Spleen (tissue), 11 donors: ENCODE data around the gene TP63. TPM values are rescaled to one million over a fixed set of nuclear protein-coding genes. Genes with fewer than 3 reads are reported as not detected.

Experiments
- DNase-seq: peaks from one replicate; pipeline ENCODE4 v3.0.0-alpha.2; 2020
- H3K27ac ChIP-seq, 8 donors: fragments of 200-600 bp; sonication (generic) in 7 of 8; 1 replicate in 4 of 8; 2 replicates in 4 of 8; pipeline versions ENCODE4 v1.5.0 to v1.8.0; 2016 to 2021; ENCODE audit warnings: inconsistent platforms in 4 of 8, mild to moderate bottlenecking in 4 of 8, moderate library complexity in 1 of 8
- H3K27me3 ChIP-seq, 7 donors: fragments of 200-600 bp; sonication (generic) in 6 of 7; replicated peaks in 1 of 7; 1 replicate in 4 of 7; 2 replicates in 3 of 7; pipeline versions ENCODE4 v1.5.0 to v1.8.0; 2016 to 2021; ENCODE audit warnings: inconsistent platforms in 3 of 7, mild to moderate bottlenecking in 1 of 7
- H3K36me3 ChIP-seq, 6 donors: fragments of 200-600 bp; sonication (generic) in 5 of 6; 1 replicate in 4 of 6; 2 replicates in 2 of 6; pipeline versions ENCODE4 v1.5.0 to v1.8.0; 2016 to 2021; ENCODE audit warnings: inconsistent platforms in 2 of 6
- H3K4me1 ChIP-seq, 6 donors: fragments of 200-600 bp; sonication (generic) in 5 of 6; 1 replicate in 3 of 6; 2 replicates in 3 of 6; pipeline versions ENCODE4 v1.5.0 to v1.8.0; 2016 to 2021; ENCODE audit warnings: inconsistent platforms in 3 of 6
- H3K4me3 ChIP-seq, 8 donors: fragments of 200-600 bp; sonication (generic) in 7 of 8; 1 replicate in 4 of 8; 2 replicates in 4 of 8; pipeline versions ENCODE4 v1.5.0 to v1.8.0; 2016 to 2021; ENCODE audit warnings: inconsistent platforms in 4 of 8, mild to moderate bottlenecking in 4 of 8, moderate library complexity in 2 of 8
- H3K9me3 ChIP-seq, 8 donors: fragments of 200-600 bp; sonication (generic) in 7 of 8; 1 replicate in 4 of 8; 2 replicates in 4 of 8; pipeline versions ENCODE4 v1.5.0 to v1.8.0; 2016 to 2021; ENCODE audit warnings: inconsistent platforms in 4 of 8
- POLR2A ChIP-seq, 3 donors: fragments of 450-650 bp; IDR thresholded peaks; one replicate each; pipeline ENCODE4 v1.5.1; 2017; ENCODE audit warnings: antibody characterized with exemption in 3 of 3, mild to moderate bottlenecking in 1 of 3
- POLR2AphosphoS5 ChIP-seq, 3 donors: sonication (generic); formaldehyde crosslinking; IDR thresholded peaks; one replicate each; pipeline ENCODE4 v1.5.1; 2017; ENCODE audit warnings: antibody characterized with exemption in 3 of 3
- WGBS, 5 donors: extraction: QIAGEN DNeasy Blood & Tissue Kit in 3 of 5; methylation state at CpG; one replicate each; pipeline versions ENCODE4 v1.1.5 to v1.1.7; 2013 to 2018; 5-methylcytosine and 5-hydroxymethylcytosine counted together
- intact Hi-C: fragments of 100-400 bp; cut with DNase I; formaldehyde crosslinking; loops from one replicate; pipeline ENCODE4 v1.15.0; 2023; ENCODE audit warnings: low total_unique reads
- polyA plus RNA-seq, 3 donors: library from polyadenylated mRNA; stranded (reverse); fragments of 200-250 nt; gene quantifications; one replicate each; pipeline ENCODE4 v1.2.1, GENCODE V29; 2013
- total RNA-seq, 7 donors: library from RNA; depleted of rRNA in 3 of 7; stranded (reverse); fragments of >200 nt in 3 of 7; fragmentation: NEBNext Ultra II Directional in 4 of 7; extraction: Animal tissue kit (Norgen Biotek cat#: 25700) in 4 of 7; gene quantifications; one replicate each; pipeline versions ENCODE4 v1.1.0 to v1.2.1, GENCODE V29; 2016 to 2021
- TF ChIP-seq, protein P1 (sequence below), 11 experiments: fragments of 200-600 bp in 7 of 11; fragments of 450-650 bp in 4 of 11; sonication (generic) in 4 of 11; IDR thresholded peaks in 8 of 11; conservative IDR thresholded peaks in 3 of 11; 1 replicate in 7 of 11; 2 replicates in 4 of 11; pipeline versions ENCODE4 v1.4.0 to v1.8.0; 2016 to 2021; ENCODE audit warnings: antibody characterized with exemption in 11 of 11, inconsistent platforms in 4 of 11, mild to moderate bottlenecking in 1 of 11
- donor health status: healthy with polysubstance abuse.
- donor health status: DM: no; HTN: no; CAD: no; lungs with moderate emphysema.
- donor health status: DM: no; HTN: no; CAD: no.
- donor health status: Bipolar disorder and iron deficiency.
- donor health status: healthy.
- donor health status: DM: no; HTN: no; CAD: no.
- donor health status: DM: yes; HTN: yes; CAD: no.

TP63 gene
- total and polyA plus RNA-seq, 10 donors = 0.09 to 0.68 (median 0.29) TPM

DNA sequence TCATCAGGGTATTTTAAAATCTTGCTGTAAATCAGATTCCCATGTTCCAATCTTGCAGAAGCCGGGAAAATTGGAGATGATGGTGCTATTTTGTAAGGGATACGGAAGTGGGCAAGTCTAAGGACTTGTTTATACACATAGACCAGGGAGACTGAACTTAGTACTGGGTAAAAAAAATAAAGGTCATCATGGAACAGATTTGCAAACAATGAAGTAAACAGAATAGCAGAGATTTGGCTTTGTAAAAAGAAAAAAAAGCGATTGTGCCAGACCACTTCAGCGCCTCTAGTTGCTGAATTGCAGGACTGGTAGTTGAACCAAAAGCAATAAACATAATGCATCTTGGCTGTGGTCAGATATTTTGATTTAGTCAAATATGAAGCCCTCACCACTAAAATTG, 229.1 kb downstream of the TP63 start:
- Histone ChIP-seq H3K27me3 (no peaks in the 10 kb centered on the region), H3K36me3 (no peaks in the 10 kb centered on the region), H3K4me3 (no peak overlapping the region), H3K4me1 (no peaks in the 10 kb centered on the region), H3K9me3 (no peaks in the 10 kb centered on the region), H3K27ac (no peak overlapping the region)
- intact Hi-C loops = no loop called here
- 90 to 94% (median 91%) methylated on average over 4 of the region's 4 CpGs for WGBS, 5 donors
- no peak for DNase-seq
- TF ChIP-seq, protein P1, sequence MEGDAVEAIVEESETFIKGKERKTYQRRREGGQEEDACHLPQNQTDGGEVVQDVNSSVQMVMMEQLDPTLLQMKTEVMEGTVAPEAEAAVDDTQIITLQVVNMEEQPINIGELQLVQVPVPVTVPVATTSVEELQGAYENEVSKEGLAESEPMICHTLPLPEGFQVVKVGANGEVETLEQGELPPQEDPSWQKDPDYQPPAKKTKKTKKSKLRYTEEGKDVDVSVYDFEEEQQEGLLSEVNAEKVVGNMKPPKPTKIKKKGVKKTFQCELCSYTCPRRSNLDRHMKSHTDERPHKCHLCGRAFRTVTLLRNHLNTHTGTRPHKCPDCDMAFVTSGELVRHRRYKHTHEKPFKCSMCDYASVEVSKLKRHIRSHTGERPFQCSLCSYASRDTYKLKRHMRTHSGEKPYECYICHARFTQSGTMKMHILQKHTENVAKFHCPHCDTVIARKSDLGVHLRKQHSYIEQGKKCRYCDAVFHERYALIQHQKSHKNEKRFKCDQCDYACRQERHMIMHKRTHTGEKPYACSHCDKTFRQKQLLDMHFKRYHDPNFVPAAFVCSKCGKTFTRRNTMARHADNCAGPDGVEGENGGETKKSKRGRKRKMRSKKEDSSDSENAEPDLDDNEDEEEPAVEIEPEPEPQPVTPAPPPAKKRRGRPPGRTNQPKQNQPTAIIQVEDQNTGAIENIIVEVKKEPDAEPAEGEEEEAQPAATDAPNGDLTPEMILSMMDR (IDR thresholded peaks at IDR 0.05 in 8 of 11, conservative IDR thresholded peaks at IDR 0.05 in 3 of 11) = no peak
- TF ChIP-seq POLR2AphosphoS5 (IDR thresholded peaks at IDR 0.05) (no peak), POLR2A (IDR thresholded peaks at IDR 0.05) (no peak)

DNA sequence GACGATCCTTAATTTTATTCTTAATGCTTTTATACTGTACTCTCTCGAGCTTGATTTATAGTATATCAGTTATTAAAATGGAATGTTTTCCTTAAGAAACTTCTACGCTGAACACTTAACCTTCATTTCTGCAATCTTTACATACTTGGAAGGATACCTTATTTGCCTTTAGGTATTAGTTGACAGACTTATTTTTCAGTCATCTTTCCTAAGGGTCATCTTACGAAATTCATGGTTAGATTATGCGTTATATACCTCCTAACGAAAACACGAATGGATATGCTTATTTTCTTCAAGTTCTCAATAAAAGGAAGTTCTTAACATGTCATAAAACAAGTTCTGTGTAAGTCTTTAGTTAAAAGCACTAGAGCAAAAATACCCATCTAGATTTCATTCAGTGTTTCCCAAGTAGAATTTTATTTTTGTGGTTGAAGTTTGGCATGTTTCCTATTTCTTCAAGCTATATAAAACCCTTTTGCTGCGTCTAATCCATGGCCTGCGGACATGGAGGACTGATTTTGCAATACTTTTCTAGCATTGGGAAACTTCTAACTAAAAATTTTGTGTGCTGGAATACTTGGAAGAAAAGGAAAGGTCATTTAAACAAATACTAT, 231.3 kb downstream of the TP63 start:
- Histone ChIP-seq H3K27me3 (no peaks in the 10 kb centered on the region), H3K27ac (no peak overlapping the region), H3K9me3 (no peaks in the 10 kb centered on the region), H3K4me1 (no peaks in the 10 kb centered on the region), H3K4me3 (no peak overlapping the region), H3K36me3 (no peaks in the 10 kb centered on the region)
- DNase-seq = no peak
- TF ChIP-seq, protein P1 (IDR thresholded peaks at IDR 0.05 in 8 of 11, conservative IDR thresholded peaks at IDR 0.05 in 3 of 11) = no peak
- TF ChIP-seq POLR2AphosphoS5 (IDR thresholded peaks at IDR 0.05) = no peak
- intact Hi-C loops = no loop called here
- WGBS, 5 donors = 76 to 87% (median 82%) methylated on average over 9 of the region's 9 CpGs

DNA sequence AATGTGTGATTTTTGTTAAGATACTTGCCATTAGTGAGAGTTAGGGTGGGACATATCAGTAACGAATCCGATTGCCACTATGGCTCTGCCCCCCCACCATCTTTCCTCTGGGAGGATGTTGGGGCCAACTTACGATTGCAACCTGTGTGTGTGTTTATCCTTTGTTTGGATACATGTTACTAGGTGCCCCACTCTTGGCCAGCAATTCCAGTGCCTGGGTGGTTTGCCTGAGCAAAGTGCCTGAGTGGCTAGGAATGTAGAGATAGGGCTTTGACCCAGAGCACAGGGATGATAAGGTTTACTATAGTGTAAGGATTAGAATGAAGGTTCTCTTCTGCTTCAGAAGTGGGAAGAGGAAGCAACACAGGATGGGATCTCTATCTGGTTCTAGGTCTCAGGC, 231.8 kb downstream of the TP63 start:
- H3K4me3 ChIP-seq = no peak overlapping the region
- 75 to 87% (median 77%) methylated on average over 3 of the region's 3 CpGs for WGBS, 5 donors
- H3K27me3 ChIP-seq = no peaks in the 10 kb centered on the region
- TF ChIP-seq POLR2A (IDR thresholded peaks at IDR 0.05) = no peak
- TF ChIP-seq POLR2AphosphoS5 (IDR thresholded peaks at IDR 0.05) = no peak
- TF ChIP-seq, protein P1 (IDR thresholded peaks at IDR 0.05 in 8 of 11, conservative IDR thresholded peaks at IDR 0.05 in 3 of 11) = no peak
- no peak for DNase-seq
- no peak overlapping the region for H3K27ac ChIP-seq
- no peaks in the 10 kb centered on the region for H3K4me1 ChIP-seq
- intact Hi-C loops = no loop called here
- H3K9me3 ChIP-seq = no peaks in the 10 kb centered on the region
- no peaks in the 10 kb centered on the region for H3K36me3 ChIP-seq

DNA sequence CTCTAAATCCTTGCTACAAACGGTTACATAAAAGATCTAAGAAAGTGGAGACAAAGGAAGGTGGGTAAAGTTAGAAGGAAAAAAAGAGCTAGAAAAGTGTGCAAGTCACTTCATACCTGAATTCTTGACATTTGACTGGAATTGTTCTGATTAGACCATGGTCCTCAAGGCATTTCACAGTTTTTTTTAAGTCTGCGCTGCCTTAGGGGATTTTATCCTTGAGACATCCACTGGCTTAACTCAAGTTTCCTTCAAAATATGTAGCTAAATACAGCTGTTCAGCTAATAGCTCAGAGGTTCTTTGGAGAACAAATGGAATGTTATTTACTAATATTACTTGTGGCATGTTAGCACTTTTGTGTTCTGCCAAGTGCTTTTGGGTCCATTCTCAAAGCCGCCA, 236.9 kb downstream of the TP63 start:
- intact Hi-C loops = no loop called here
- Histone ChIP-seq H3K27me3 (no peaks in the 10 kb centered on the region), H3K36me3 (no peaks in the 10 kb centered on the region), H3K27ac (no peak overlapping the region), H3K4me1 (no peaks in the 10 kb centered on the region), H3K9me3 (no peaks in the 10 kb centered on the region), H3K4me3 (no peak overlapping the region)
- WGBS, 5 donors = 91 to 96% (median 95%) methylated on average over 3 of the region's 3 CpGs
- no peak for TF ChIP-seq POLR2A (IDR thresholded peaks at IDR 0.05)
- no peak for DNase-seq

DNA sequence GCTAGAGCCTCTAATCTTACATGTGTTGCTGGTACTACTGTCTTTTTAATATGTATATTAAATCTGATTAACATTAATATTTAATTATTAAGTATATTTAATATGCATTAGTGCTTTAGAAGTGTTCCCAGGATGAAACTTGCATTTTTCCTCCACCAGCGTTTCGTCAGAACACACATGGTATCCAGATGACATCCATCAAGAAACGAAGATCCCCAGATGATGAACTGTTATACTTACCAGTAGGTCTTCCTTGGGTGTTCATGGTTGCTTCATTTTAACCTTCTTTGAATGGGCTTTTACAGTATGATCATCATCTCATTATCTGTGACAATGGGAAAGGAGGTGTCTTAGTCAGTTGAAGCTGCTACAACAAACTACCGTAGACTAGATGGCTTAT, 238.0 kb downstream of the TP63 start:
- no peaks in the 10 kb centered on the region for H3K4me1 ChIP-seq
- H3K9me3 ChIP-seq = no peaks in the 10 kb centered on the region
- no peaks in the 10 kb centered on the region for H3K27me3 ChIP-seq
- TF ChIP-seq, protein P1 (IDR thresholded peaks at IDR 0.05 in 8 of 11, conservative IDR thresholded peaks at IDR 0.05 in 3 of 11) = no peak
- no peak for TF ChIP-seq POLR2A (IDR thresholded peaks at IDR 0.05)
- TF ChIP-seq POLR2AphosphoS5 (IDR thresholded peaks at IDR 0.05) = no peak
- intact Hi-C loops = no loop called here
- WGBS, 5 donors = 88 to 95% (median 89%) methylated on average over 4 of the region's 4 CpGs
- no peak for DNase-seq
- no peak overlapping the region for H3K27ac ChIP-seq
- H3K4me3 ChIP-seq = no peak overlapping the region
- H3K36me3 ChIP-seq = no peaks in the 10 kb centered on the region
